SK-N-SH (cell line): ENCODE results near the gene BID.
"Not testable (repeated sequence)": the region's sequence is repeated elsewhere in the genome, so short reads cannot be mapped to it uniquely, and the experiment has no call there.

ENCODE experiments used
- CHD2 ChIP-seq: fragments of 150-350 bp; IDR thresholded peaks from 2 replicates; pipeline ENCODE4 v1.6.1; 2018; ENCODE audit warnings: low read length; ENCODE audit not compliant: partially characterized antibody
- EP300 ChIP-seq, 2 experiments: IDR thresholded peaks; 2 replicates each; pipeline versions ENCODE4 v1.4.0 to v1.6.1; 2012; ENCODE audit warnings: borderline replicate concordance in 1 of 2, low read depth in 1 of 2, low read length in 1 of 2
- FOXM1 ChIP-seq: IDR thresholded peaks from 2 replicates; pipeline ENCODE4 v1.4.0; 2012; ENCODE audit warnings: low read depth, mild to moderate bottlenecking
- GABPA ChIP-seq: IDR thresholded peaks from 2 replicates; pipeline ENCODE4 v1.4.0; 2012; ENCODE audit warnings: low read depth, mild to moderate bottlenecking
- MAX ChIP-seq: IDR thresholded peaks from 2 replicates; pipeline ENCODE4 v1.4.0; 2012; ENCODE audit warnings: low read depth
- TCF12 ChIP-seq: IDR thresholded peaks from 2 replicates; pipeline ENCODE4 v1.4.0; 2012

GRCh38 chr22:17697196-17697595 lies 77.1 kb downstream of the BID start:
- not testable (repeated sequence) for TF ChIP-seq CHD2; EP300 (IDR thresholded peaks at IDR 0.05; ENCODE audit: borderline replicate concordance in 1 of 2, low read depth in 1 of 2, low read length in 1 of 2); GABPA; MAX; FOXM1; TCF12
